HG03064 (cell line): ENCODE results near the gene KCNT2.

Source experiments
- ATAC-seq: cut with Tn5 transposase; IDR thresholded peaks from one replicate; pipeline ENCODE4 v1.9.1; 2021; ENCODE audit warnings: low read depth; ENCODE audit not compliant: unreplicated experiment

KCNT2 gene

GRCh38 chr1:196451103-196451502, 157.1 kb downstream of the KCNT2 start:
- no peak for ATAC-seq

- no peak for ATAC-seq
Observed at GRCh38 chr1:196450143-196451095, 157.8 kb downstream of the KCNT2 start.

DNA sequence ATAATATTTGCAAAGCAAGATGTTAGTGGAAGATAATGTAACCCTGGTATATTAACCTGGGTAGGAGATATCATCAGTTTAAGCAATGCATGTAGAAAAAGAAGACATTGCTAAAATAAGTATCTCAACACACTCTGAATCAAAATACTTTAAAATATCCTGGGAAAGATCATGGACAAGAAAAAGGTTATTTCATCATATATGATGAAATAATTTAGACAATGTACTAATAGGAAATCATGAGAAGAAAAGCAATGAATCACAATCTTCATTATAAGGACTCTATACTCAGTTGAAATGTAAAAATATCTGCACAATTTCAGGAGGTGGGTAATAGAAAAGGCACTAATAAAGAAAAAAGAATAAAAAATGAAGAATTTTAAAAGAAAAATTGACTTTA, 158.8 kb downstream of the KCNT2 start:
- no peak for ATAC-seq

GRCh38 chr1:196445775-196446174, 162.5 kb downstream of the KCNT2 start:
- ATAC-seq = no peak

- no peak for ATAC-seq
Observed at GRCh38 chr1:196444634-196445033, 163.6 kb downstream of the KCNT2 start.

DNA sequence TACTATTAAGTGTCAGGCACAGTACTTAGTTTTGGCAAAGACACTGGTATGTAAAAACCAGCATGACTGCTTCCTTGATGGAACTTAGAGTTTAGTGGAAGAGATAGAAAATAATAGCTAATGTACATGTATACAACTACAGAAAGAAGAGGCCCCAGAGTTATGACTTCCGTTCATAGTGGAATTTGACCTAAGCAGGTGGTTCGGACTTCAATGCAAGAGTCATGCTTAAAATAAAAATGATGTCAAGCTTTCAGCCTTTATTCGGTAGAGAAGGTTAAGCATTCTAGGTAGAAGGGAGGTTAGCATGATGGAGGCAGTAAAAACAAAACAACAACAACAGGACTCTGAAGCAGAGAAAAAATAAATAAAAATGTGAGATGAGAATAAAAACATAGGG, 165.9 kb downstream of the KCNT2 start:
- ATAC-seq = no peak

DNA sequence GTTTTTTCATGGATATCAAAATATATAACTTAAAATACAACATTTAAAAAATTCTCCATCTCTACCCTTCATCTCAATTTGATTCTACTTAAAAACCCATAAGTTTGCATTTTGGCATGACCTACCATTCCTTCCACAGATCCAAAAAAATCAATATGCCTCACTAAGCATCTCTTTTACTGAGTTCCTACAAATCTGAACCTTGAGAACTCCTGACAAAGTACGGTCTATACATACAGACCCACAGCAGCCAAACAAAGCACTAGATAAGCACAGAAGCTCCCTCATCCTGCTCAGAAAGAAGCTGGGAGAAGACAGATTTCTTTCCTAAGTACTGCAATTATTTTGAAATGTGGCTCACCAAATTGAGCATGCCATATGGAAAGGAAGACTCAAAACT, 167.5 kb downstream of the KCNT2 start:
- ATAC-seq = no peak

DNA sequence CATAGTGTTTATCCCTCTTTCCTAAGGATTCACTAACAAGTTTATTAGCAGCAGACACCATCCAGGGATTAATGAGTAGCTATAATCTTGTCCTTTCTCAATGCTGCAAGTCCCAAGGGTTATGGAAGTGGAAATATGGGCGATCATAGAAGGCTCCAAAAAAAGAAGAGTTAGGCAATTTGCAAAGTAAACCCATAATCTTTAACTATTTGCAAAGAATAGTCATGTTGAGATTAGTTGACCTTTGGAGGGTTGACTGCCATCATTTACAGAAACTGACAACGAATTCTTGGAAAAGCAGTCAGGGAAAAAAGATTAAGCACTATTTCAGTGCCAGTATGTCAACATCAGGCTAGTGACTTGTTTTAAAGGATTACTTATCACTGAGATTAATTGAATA, 169.9 kb downstream of the KCNT2 start:
- no peak for ATAC-seq

DNA sequence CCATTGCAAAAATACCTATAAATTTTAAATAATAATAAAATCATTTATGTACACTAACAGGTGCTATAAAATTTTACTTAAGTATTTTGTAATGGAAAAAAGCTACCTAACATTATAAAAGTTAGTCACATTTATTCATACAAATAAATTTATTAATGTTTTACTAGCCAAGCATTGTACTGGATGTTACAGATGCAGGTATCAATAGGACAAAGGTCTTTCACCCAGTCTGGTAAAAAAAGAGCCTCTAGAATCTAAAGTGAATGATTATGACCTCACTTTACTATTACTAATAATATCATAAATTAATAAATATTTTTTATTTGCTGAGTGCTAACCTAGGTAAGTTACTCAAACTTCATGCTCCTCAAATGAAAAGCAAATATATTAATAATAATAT, 170.6 kb downstream of the KCNT2 start:
- ATAC-seq = no peak

- no peak for ATAC-seq
Observed at GRCh38 chr1:196433000-196433399, 175.2 kb downstream of the KCNT2 start.

GRCh38 chr1:196427976-196428734, 180.1 kb downstream of the KCNT2 start:
- ATAC-seq = no peak

GRCh38 chr1:196425513-196425912, 182.7 kb downstream of the KCNT2 start:
- no peak for ATAC-seq

GRCh38 chr1:196423612-196424011, 184.6 kb downstream of the KCNT2 start:
- ATAC-seq = no peak

DNA sequence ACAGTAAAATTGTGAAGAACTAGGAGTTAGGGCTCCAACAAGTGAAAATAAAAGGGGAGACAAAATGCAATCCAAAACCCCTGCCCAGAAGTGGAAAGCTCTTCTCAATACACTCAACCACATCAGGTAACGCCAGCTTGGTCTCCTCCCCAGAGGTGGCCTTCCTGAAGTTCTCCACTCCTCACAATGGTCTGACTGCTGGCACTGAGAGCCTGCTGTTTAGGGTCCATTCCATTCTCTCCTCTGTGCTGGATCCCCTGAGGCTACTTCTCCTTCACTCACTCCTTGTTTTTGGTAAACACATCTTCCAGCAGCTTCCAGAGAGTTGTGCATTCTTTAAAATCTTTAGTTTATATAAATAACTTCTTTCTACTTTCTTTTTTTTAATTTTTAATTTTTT, 189.5 kb downstream of the KCNT2 start:
- ATAC-seq = no peak

GRCh38 chr1:196415978-196416377, 192.3 kb downstream of the KCNT2 start:
- no peak for ATAC-seq

DNA sequence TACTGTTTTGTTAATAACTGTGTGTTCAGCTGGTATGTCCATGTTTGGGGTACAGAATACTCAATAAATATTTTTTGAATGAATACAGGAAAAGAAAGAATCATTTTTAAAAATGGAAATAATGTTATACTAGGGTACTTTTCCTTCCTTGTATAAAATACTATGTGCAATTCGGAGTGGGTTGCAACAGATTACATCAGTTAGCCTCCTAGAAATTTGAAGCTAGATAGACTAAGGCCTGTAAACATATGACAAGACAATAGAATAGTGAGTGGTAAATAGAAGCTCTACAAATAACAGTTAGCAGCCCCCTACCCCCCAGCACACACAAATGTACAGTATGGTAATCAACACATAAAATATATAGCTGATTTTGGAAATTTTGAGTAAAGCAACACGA, 195.9 kb downstream of the KCNT2 start:
- ATAC-seq = no peak

DNA sequence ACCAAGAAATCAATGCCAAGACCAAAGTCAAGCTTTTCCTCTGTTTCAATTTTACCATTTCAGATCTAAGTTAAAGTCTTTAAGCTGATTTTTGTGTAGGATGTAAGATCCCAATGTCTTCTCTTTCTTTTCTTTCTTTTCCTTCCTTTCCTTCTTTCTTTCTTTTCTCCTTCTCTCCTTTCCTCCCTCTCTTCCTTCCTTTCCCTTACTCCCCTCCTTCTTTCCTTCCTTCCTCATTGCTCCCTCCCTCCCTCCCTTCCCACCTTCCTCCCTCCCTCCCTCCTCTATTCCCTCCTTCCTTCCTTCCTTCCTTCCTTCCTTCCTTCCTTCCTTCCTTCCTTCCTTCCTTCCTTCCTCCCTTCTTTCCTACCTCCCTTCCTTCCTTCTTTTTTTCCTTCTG, 197.5 kb downstream of the KCNT2 start:
- no peak for ATAC-seq

DNA sequence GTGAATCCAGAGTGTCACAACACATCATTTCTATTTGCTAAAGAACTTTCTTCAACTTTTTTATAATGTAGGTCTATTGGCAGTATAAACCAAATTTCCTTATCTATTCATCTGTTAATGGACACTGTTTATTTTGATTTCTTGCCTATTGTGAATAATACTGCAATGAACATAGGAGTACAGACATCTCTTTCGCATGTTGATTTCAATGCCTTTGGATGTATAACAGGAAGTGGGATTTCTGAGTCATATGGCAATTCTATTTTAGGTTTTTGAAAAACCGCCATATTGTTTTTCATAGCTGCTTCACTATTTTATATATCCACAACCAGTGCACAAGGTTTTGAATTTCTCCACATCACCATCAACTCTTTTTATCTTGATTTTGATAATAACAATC, 198.7 kb downstream of the KCNT2 start:
- no peak for ATAC-seq

DNA sequence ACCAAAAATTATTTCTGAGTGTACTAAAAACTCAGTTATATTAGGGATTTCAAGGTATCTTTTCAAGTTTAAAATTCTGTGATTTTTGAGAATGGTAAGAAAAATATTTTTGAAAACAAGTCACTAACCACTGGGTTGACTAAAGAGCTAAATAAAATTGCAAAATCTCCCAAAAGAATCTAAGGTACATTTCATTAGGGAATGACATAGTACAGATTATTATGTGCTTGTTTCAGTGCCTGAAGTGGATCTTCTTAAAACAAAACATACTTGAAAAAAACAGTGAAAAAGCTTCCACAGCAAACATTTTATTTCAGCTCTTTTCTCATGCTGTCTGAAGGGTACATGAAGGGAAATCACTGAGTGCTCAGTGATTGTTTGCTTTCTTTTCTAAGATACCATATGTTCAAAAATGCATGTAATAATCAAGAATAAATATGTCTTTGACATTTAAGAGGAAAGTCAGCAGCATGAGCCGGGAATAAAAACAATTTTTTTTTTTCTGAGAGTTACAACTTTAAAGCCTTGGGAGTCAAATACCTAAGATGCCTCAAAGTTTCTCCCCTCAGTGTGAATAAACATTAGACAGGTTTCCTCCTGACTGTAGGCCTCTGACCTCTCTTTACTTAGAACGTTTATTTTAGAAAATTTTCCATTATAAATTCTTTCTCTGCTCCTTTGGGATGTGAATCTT, 200.7 kb downstream of the KCNT2 start:
- no peak for ATAC-seq

DNA sequence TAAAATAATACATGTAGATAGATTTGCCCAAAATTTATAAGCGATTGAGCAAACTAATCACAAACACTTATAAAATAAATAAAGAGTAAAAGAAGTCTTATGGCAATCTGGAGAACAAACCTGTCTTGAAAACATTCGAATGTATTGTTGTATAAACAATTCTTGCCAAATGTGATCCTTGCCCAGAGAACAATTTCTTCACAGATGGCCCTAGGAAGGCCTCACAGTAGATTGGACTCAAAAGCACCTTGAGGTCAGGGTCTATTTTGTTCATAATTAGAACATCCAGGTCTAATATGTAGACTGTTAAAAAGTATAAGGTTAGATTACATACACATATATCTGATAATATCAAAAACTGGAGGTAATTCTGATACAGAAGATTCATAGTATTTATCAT, 202.4 kb downstream of the KCNT2 start:
- ATAC-seq = no peak
